ENCODE data around the gene PCDH19. TPM values are rescaled to one million over a fixed set of nuclear protein-coding genes. Genes with fewer than 3 reads are reported as not detected.

Gene PCDH19
- total and polyA plus RNA-seq, 2 experiments from 2014 or later = 0.87 to 1.4 TPM

DNA sequence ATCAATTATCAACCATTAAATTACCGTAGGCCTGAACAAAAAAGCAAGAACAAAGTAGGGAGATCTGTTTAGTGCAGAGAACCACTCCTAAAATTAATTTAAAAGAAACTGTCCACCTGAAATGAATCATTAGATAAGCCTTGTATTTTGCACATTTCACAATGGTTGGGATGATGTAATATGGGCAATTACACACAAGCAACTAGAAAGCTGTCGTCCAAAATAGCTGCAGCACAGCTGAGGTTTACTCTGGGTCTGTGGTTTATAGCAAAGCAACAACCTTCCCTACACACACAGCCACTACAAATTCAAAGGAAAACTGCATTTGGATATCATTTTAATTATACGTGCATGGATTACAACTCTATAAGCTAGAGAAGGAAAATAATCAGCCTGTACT is 28.5 kb downstream of the PCDH19 start:
- Histone ChIP-seq H3K36me3 (ENCODE audit: insufficient read depth) (no peaks in the 10 kb centered on the region), H3F3A (replicated peaks; ENCODE audit: low read depth) (no peaks in the 10 kb centered on the region), H3K27ac (ENCODE audit: low read depth) (no peak overlapping the region), H3K9me2 (ENCODE audit: insufficient read depth) (no peaks in the 10 kb centered on the region), H3K4me1 (ENCODE audit: insufficient read depth) (peaks cover 6% of the 10 kb centered on the region; the same call in 1 of the 2 replicates), H3K27me3 (ENCODE audit: insufficient read depth) (no peaks in the 10 kb centered on the region), H3K4me2 (no peak overlapping the region), H2AFZ (no peak overlapping the region), H3K4me3 (no peak overlapping the region), H3K79me2 (replicated peaks; ENCODE audit: insufficient read depth) (no peaks in the 10 kb centered on the region), H4K20me1 (replicated peaks; ENCODE audit: insufficient read depth) (no peaks in the 10 kb centered on the region)
- no peaks in the 10 kb centered on the region for H3K36me3 Mint-ChIP-seq (ENCODE audit: low read depth)
- TF ChIP-seq CREB1 (CRISPR knock-in tag; IDR thresholded peaks at IDR 0.05; ENCODE audit: low read depth) = no peak
- no peak for TF ChIP-seq ZNF114 (CRISPR knock-in tag; IDR thresholded peaks at IDR 0.05)
- TF ChIP-seq NANOG (IDR thresholded peaks at IDR 0.05; ENCODE audit: borderline replicate concordance) = no peak
- no peak for TF ChIP-seq EZH2 (IDR thresholded peaks at IDR 0.05; ENCODE audit: low read depth, unreplicated experiment)
- no peak for TF ChIP-seq ZNF331 (CRISPR knock-in tag; IDR thresholded peaks at IDR 0.05; ENCODE audit: low read depth)
- TF ChIP-seq JUNB (IDR thresholded peaks at IDR 0.05; ENCODE audit: unreplicated experiment) = no peak
- TF ChIP-seq, protein P1, sequence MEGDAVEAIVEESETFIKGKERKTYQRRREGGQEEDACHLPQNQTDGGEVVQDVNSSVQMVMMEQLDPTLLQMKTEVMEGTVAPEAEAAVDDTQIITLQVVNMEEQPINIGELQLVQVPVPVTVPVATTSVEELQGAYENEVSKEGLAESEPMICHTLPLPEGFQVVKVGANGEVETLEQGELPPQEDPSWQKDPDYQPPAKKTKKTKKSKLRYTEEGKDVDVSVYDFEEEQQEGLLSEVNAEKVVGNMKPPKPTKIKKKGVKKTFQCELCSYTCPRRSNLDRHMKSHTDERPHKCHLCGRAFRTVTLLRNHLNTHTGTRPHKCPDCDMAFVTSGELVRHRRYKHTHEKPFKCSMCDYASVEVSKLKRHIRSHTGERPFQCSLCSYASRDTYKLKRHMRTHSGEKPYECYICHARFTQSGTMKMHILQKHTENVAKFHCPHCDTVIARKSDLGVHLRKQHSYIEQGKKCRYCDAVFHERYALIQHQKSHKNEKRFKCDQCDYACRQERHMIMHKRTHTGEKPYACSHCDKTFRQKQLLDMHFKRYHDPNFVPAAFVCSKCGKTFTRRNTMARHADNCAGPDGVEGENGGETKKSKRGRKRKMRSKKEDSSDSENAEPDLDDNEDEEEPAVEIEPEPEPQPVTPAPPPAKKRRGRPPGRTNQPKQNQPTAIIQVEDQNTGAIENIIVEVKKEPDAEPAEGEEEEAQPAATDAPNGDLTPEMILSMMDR (conservative IDR thresholded peaks at IDR 0.05; ENCODE audit: low read depth in 2 of 2) = no peak
- no peak for TF ChIP-seq STAT1 (IDR thresholded peaks at IDR 0.05; ENCODE audit: unreplicated experiment)
- TF ChIP-seq, protein P2, sequence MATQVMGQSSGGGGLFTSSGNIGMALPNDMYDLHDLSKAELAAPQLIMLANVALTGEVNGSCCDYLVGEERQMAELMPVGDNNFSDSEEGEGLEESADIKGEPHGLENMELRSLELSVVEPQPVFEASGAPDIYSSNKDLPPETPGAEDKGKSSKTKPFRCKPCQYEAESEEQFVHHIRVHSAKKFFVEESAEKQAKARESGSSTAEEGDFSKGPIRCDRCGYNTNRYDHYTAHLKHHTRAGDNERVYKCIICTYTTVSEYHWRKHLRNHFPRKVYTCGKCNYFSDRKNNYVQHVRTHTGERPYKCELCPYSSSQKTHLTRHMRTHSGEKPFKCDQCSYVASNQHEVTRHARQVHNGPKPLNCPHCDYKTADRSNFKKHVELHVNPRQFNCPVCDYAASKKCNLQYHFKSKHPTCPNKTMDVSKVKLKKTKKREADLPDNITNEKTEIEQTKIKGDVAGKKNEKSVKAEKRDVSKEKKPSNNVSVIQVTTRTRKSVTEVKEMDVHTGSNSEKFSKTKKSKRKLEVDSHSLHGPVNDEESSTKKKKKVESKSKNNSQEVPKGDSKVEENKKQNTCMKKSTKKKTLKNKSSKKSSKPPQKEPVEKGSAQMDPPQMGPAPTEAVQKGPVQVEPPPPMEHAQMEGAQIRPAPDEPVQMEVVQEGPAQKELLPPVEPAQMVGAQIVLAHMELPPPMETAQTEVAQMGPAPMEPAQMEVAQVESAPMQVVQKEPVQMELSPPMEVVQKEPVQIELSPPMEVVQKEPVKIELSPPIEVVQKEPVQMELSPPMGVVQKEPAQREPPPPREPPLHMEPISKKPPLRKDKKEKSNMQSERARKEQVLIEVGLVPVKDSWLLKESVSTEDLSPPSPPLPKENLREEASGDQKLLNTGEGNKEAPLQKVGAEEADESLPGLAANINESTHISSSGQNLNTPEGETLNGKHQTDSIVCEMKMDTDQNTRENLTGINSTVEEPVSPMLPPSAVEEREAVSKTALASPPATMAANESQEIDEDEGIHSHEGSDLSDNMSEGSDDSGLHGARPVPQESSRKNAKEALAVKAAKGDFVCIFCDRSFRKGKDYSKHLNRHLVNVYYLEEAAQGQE (IDR thresholded peaks at IDR 0.05; ENCODE audit: unreplicated experiment) = no peak
- TF ChIP-seq POLR2AphosphoS5 (IDR thresholded peaks at IDR 0.05; ENCODE audit: low read depth) = no peak
- TF ChIP-seq EZH2phosphoT487 (IDR thresholded peaks at IDR 0.05; ENCODE audit: unreplicated experiment) = no peak
- TF ChIP-seq, protein P3, sequence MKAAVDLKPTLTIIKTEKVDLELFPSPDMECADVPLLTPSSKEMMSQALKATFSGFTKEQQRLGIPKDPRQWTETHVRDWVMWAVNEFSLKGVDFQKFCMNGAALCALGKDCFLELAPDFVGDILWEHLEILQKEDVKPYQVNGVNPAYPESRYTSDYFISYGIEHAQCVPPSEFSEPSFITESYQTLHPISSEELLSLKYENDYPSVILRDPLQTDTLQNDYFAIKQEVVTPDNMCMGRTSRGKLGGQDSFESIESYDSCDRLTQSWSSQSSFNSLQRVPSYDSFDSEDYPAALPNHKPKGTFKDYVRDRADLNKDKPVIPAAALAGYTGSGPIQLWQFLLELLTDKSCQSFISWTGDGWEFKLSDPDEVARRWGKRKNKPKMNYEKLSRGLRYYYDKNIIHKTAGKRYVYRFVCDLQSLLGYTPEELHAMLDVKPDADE (IDR thresholded peaks at IDR 0.05) = no peak
- TF ChIP-seq, protein P4, sequence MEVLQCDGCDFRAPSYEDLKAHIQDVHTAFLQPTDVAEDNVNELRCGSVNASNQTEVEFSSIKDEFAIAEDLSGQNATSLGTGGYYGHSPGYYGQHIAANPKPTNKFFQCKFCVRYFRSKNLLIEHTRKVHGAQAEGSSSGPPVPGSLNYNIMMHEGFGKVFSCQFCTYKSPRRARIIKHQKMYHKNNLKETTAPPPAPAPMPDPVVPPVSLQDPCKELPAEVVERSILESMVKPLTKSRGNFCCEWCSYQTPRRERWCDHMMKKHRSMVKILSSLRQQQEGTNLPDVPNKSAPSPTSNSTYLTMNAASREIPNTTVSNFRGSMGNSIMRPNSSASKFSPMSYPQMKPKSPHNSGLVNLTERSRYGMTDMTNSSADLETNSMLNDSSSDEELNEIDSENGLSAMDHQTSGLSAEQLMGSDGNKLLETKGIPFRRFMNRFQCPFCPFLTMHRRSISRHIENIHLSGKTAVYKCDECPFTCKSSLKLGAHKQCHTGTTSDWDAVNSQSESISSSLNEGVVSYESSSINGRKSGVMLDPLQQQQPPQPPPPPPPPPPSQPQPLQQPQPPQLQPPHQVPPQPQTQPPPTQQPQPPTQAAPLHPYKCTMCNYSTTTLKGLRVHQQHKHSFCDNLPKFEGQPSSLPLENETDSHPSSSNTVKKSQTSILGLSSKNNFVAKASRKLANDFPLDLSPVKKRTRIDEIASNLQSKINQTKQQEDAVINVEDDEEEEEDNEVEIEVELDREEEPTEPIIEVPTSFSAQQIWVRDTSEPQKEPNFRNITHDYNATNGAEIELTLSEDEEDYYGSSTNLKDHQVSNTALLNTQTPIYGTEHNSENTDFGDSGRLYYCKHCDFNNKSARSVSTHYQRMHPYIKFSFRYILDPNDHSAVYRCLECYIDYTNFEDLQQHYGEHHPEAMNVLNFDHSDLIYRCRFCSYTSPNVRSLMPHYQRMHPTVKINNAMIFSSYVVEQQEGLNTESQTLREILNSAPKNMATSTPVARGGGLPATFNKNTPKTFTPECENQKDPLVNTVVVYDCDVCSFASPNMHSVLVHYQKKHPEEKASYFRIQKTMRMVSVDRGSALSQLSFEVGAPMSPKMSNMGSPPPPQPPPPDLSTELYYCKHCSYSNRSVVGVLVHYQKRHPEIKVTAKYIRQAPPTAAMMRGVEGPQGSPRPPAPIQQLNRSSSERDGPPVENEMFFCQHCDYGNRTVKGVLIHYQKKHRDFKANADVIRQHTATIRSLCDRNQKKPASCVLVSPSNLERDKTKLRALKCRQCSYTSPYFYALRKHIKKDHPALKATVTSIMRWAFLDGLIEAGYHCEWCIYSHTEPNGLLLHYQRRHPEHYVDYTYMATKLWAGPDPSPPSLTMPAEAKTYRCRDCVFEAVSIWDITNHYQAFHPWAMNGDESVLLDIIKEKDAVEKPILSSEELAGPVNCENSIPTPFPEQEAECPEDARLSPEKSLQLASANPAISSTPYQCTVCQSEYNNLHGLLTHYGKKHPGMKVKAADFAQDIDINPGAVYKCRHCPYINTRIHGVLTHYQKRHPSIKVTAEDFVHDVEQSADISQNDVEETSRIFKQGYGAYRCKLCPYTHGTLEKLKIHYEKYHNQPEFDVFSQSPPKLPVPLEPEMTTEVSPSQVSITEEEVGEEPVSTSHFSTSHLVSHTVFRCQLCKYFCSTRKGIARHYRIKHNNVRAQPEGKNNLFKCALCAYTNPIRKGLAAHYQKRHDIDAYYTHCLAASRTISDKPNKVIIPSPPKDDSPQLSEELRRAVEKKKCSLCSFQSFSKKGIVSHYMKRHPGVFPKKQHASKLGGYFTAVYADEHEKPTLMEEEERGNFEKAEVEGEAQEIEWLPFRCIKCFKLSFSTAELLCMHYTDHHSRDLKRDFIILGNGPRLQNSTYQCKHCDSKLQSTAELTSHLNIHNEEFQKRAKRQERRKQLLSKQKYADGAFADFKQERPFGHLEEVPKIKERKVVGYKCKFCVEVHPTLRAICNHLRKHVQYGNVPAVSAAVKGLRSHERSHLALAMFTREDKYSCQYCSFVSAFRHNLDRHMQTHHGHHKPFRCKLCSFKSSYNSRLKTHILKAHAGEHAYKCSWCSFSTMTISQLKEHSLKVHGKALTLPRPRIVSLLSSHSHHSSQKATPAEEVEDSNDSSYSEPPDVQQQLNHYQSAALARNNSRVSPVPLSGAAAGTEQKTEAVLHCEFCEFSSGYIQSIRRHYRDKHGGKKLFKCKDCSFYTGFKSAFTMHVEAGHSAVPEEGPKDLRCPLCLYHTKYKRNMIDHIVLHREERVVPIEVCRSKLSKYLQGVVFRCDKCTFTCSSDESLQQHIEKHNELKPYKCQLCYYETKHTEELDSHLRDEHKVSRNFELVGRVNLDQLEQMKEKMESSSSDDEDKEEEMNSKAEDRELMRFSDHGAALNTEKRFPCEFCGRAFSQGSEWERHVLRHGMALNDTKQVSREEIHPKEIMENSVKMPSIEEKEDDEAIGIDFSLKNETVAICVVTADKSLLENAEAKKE (CRISPR knock-in tag; IDR thresholded peaks at IDR 0.05) = no peak
- H3K27ac Mint-ChIP-seq = no peak overlapping the region
- H3K9me3 Mint-ChIP-seq = no peaks in the 10 kb centered on the region
- ATAC-seq = no peak
- no peak for DNase-seq (ENCODE audit: low spot score)
- H3K27me3 Mint-ChIP-seq (ENCODE audit: insufficient read depth, low read depth, poor library complexity) = peaks cover 2% of the 10 kb centered on the region
- H3K4me1 Mint-ChIP-seq = peaks cover 16% of the 10 kb centered on the region; the same call in 2 of the 3 replicates
- no peak overlapping the region for H3K4me3 Mint-ChIP-seq
